ENCODE data around the gene PROSER2. TPM values are rescaled to one million over a fixed set of nuclear protein-coding genes. Genes with fewer than 3 reads are reported as not detected.

Gene PROSER2
- polyA plus RNA-seq, 1 donor (not counting 4 experiments of a cell fraction or from before 2014, with no cell fraction given) = 10.2 TPM

DNA sequence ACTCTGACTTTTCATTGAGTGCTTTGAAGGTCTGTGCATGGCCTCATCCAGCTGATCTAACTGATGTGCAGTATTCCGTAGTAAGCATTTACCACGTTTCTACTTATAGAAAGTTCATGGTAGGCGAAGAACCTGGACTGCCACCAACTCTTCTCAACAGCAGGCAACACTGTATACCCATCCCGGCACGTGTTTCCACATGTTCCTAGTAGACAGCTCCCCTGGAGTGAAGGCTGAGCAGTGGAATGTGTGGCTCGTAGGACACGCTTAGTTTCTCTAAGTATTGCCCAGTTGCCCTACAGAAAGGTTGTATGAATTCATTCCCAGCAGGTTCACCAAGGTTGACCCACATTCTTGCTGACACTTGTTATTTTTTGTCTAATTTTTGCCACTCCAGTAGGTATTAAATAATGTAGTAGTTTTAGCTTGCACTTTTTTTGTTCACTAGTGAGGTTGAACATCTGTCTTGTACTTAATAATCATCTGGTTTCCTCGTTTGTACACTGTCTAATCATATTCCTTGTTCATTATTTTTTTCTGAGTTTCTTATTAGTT is 15.2 kb downstream of the PROSER2 start:
- peaks cover 20% of the 10 kb centered on the region for H3K4me1 ChIP-seq (ENCODE audit: control insufficient read depth, extremely low read depth, insufficient read depth, low read length)
- H3K9me3 ChIP-seq (ENCODE audit: control insufficient read depth, low read depth, low read length) = no peaks in the 10 kb centered on the region
- H3K9ac ChIP-seq (ENCODE audit: control insufficient read depth, extremely low read depth, insufficient read depth, low read length) = no peak overlapping the region
- H3K79me2 ChIP-seq (ENCODE audit: control insufficient read depth, insufficient read depth, low read length) = peaks cover 75% of the 10 kb centered on the region
- H3K36me3 ChIP-seq (ENCODE audit: control insufficient read depth in 2 of 2, extremely low read depth in 1 of 2, insufficient read depth in 2 of 2, low read length in 2 of 2) = no peaks in the 10 kb centered on the region
- no peak overlapping the region for H2AFZ ChIP-seq (ENCODE audit: control insufficient read depth, low read length)
- no peaks in the 10 kb centered on the region for H3K27me3 ChIP-seq (ENCODE audit: control insufficient read depth, extremely low read depth, insufficient read depth, low read length)
- TF ChIP-seq CTCF (optimal IDR thresholded peaks at IDR 0.05 in 1 of 3, IDR thresholded peaks at IDR 0.05 in 1 of 3, conservative IDR thresholded peaks at IDR 0.05 in 1 of 3; ENCODE audit: extremely low read depth in 1 of 3, insufficient read depth in 2 of 3, low read length in 3 of 3) (no peak), EZH2 (IDR thresholded peaks at IDR 0.05; ENCODE audit: low read length) (no peak)
- dilution Hi-C loops (cut with MboI; ENCODE audit: extremely low pct_ligation_motif_present, low sequenced_read_pairs) = no loop called here
- H3K4me3 ChIP-seq (ENCODE audit: control insufficient read depth in 2 of 3, extremely low read depth in 1 of 3, insufficient read depth in 2 of 3, low read depth in 1 of 3, low read length in 3 of 3) = no peak overlapping the region
- FAIRE-seq (peak; percentile 100), DNase-seq (ENCODE audit: low read depth, low spot score) (peak; percentile 35)
- no peaks in the 10 kb centered on the region for H3K9me1 ChIP-seq (ENCODE audit: control insufficient read depth, extremely low read depth, insufficient read depth, low read length)
- no peaks in the 10 kb centered on the region for H4K20me1 ChIP-seq (ENCODE audit: control insufficient read depth, extremely low read depth, insufficient read depth, low read length)
- H3K27ac ChIP-seq (ENCODE audit: control insufficient read depth, insufficient read depth, low read length) = peak overlapping the region; percentile 27
- H3K4me2 ChIP-seq (ENCODE audit: control insufficient read depth, extremely low read depth, insufficient read depth, low read depth, low read length) = peak overlapping the region; percentile 49

- dilution Hi-C loops (cut with MboI; ENCODE audit: extremely low pct_ligation_motif_present, low sequenced_read_pairs) = no loop called here
- Histone ChIP-seq H3K4me3 (ENCODE audit: control insufficient read depth in 2 of 3, extremely low read depth in 1 of 3, insufficient read depth in 2 of 3, low read depth in 1 of 3, low read length in 3 of 3) (no peak overlapping the region), H3K36me3 (ENCODE audit: control insufficient read depth in 2 of 2, extremely low read depth in 1 of 2, insufficient read depth in 2 of 2, low read length in 2 of 2) (no peaks in the 10 kb centered on the region), H3K79me2 (ENCODE audit: control insufficient read depth, insufficient read depth, low read length) (peaks cover 78% of the 10 kb centered on the region), H3K27ac (ENCODE audit: control insufficient read depth, insufficient read depth, low read length) (no peak overlapping the region), H2AFZ (ENCODE audit: control insufficient read depth, low read length) (no peak overlapping the region), H4K20me1 (ENCODE audit: control insufficient read depth, extremely low read depth, insufficient read depth, low read length) (no peaks in the 10 kb centered on the region), H3K9me1 (ENCODE audit: control insufficient read depth, extremely low read depth, insufficient read depth, low read length) (no peaks in the 10 kb centered on the region), H3K4me2 (ENCODE audit: control insufficient read depth, extremely low read depth, insufficient read depth, low read depth, low read length) (no peak overlapping the region), H3K9ac (ENCODE audit: control insufficient read depth, extremely low read depth, insufficient read depth, low read length) (no peak overlapping the region), H3K27me3 (ENCODE audit: control insufficient read depth, extremely low read depth, insufficient read depth, low read length) (no peaks in the 10 kb centered on the region), H3K9me3 (ENCODE audit: control insufficient read depth, low read depth, low read length) (no peaks in the 10 kb centered on the region), H3K4me1 (ENCODE audit: control insufficient read depth, extremely low read depth, insufficient read depth, low read length) (peaks cover 20% of the 10 kb centered on the region)
- FAIRE-seq = no peak
- DNase-seq (ENCODE audit: low read depth, low spot score) = no peak
- TF ChIP-seq CTCF (optimal IDR thresholded peaks at IDR 0.05 in 1 of 3, IDR thresholded peaks at IDR 0.05 in 1 of 3, conservative IDR thresholded peaks at IDR 0.05 in 1 of 3; ENCODE audit: extremely low read depth in 1 of 3, insufficient read depth in 2 of 3, low read length in 3 of 3) = no peak
- TF ChIP-seq EZH2 (IDR thresholded peaks at IDR 0.05; ENCODE audit: low read length) = no peak
Measured at GRCh38 chr10:11841375-11841774, 18.2 kb downstream of the PROSER2 start.
